Measurements from ENCODE around the gene PRSS33. TPM values are rescaled to one million over a fixed set of nuclear protein-coding genes. Genes with fewer than 3 reads are reported as not detected.

PRSS33 gene
- total and polyA plus RNA-seq, 2 of the 8 experiments (the other 6 are each of a cell fraction or from before 2014, with no cell fraction given) = 0.09 TPM; not detected in 1

- TF ChIP-seq GTF2F1 (IDR thresholded peaks at IDR 0.05; ENCODE audit: borderline replicate concordance, low read depth, low read length) (no peak), RNF2 (IDR thresholded peaks at IDR 0.05; ENCODE audit: borderline replicate concordance, low read depth, low read length, missing control alignments, poor library complexity, severe bottlenecking) (no peak), EZH2 (IDR thresholded peaks at IDR 0.05; ENCODE audit: low read depth, low read length, severe bottlenecking) (no peak), SP2 (IDR thresholded peaks at IDR 0.05; ENCODE audit: low read length) (no peak), ASH2L (IDR thresholded peaks at IDR 0.05; ENCODE audit: low read length) (no peak), TBP (IDR thresholded peaks at IDR 0.05; ENCODE audit: low read depth, low read length) (no peak), KDM4A (IDR thresholded peaks at IDR 0.05; ENCODE audit: low read depth, low read length, severe bottlenecking) (no peak)
Observed at GRCh38 chr16:2790631-2791030, 3.3 kb upstream of the PRSS33 start (continued).
